Measurements from ENCODE around the gene ITGA5. TPM values are rescaled to one million over a fixed set of nuclear protein-coding genes. Genes with fewer than 3 reads are reported as not detected.

ITGA5 gene
- polyA plus RNA-seq, 1 donor (not counting 4 experiments of a cell fraction or from before 2014, with no cell fraction given), result 47.9 TPM

DNA sequence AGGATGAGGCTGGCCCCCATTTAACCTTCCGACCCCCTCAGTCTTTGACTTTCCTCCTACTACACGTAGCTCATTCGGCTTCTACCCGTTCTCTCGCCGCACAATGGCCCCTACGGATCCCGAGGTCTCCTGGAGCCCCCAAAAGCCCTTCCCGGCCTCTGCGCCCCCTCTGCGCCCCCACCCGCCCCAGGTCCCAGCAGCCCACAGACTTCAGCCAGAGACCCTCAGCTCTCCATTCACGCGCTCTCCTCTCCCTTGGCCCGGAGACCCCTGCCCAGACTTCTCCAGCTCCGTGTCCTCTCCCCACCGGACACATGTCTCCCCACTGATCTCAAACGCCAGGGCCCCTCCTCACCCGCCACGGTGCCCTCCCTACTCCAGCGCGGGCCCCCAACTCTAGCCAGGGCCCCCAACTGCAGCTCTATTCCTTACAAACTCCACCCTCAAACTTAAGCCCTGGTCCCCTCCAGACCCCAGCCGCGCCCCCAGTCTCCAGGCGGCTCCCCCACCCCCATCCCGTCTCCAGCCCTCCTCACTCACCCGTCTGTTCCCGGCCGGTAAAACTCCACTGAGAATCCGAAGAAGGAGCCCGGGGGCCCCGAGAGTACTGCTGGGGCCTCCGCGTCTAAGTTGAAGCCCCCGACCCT is 502 bp downstream of the ITGA5 start:
- Histone ChIP-seq H3K4me1 (ENCODE audit: control insufficient read depth, extremely low read depth, insufficient read depth, low read length) (peaks cover 67% of the 10 kb centered on the region), H2AFZ (ENCODE audit: control insufficient read depth, low read length) (no peak overlapping the region), H3K27me3 (ENCODE audit: control insufficient read depth, extremely low read depth, insufficient read depth, low read length) (no peaks in the 10 kb centered on the region), H3K4me2 (ENCODE audit: control insufficient read depth, extremely low read depth, insufficient read depth, low read depth, low read length) (peak overlapping the region; percentile 96), H3K79me2 (ENCODE audit: control insufficient read depth, insufficient read depth, low read length) (peaks cover 56% of the 10 kb centered on the region), H4K20me1 (ENCODE audit: control insufficient read depth, extremely low read depth, insufficient read depth, low read length) (no peaks in the 10 kb centered on the region), H3K27ac (ENCODE audit: control insufficient read depth, insufficient read depth, low read length) (peak overlapping the region; percentile 91), H3K9me3 (ENCODE audit: control insufficient read depth, low read depth, low read length) (no peaks in the 10 kb centered on the region), H3K4me3 (ENCODE audit: control insufficient read depth in 2 of 3, extremely low read depth in 1 of 3, insufficient read depth in 2 of 3, low read depth in 1 of 3, low read length in 3 of 3) (peak overlapping the region; percentile 81 to 97 (median 88)), H3K9ac (ENCODE audit: control insufficient read depth, extremely low read depth, insufficient read depth, low read length) (peak overlapping the region; percentile 92), H3K36me3 (ENCODE audit: control insufficient read depth in 2 of 2, extremely low read depth in 1 of 2, insufficient read depth in 2 of 2, low read length in 2 of 2) (peaks cover 0 to 7% of the 10 kb centered on the region in 2 experiments), H3K9me1 (ENCODE audit: control insufficient read depth, extremely low read depth, insufficient read depth, low read length) (peaks cover 4% of the 10 kb centered on the region)
- TF ChIP-seq EZH2 (IDR thresholded peaks at IDR 0.05; ENCODE audit: low read length), result no peak
- TF ChIP-seq, protein P1, sequence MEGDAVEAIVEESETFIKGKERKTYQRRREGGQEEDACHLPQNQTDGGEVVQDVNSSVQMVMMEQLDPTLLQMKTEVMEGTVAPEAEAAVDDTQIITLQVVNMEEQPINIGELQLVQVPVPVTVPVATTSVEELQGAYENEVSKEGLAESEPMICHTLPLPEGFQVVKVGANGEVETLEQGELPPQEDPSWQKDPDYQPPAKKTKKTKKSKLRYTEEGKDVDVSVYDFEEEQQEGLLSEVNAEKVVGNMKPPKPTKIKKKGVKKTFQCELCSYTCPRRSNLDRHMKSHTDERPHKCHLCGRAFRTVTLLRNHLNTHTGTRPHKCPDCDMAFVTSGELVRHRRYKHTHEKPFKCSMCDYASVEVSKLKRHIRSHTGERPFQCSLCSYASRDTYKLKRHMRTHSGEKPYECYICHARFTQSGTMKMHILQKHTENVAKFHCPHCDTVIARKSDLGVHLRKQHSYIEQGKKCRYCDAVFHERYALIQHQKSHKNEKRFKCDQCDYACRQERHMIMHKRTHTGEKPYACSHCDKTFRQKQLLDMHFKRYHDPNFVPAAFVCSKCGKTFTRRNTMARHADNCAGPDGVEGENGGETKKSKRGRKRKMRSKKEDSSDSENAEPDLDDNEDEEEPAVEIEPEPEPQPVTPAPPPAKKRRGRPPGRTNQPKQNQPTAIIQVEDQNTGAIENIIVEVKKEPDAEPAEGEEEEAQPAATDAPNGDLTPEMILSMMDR (optimal IDR thresholded peaks at IDR 0.05 in 1 of 3, IDR thresholded peaks at IDR 0.05 in 1 of 3, conservative IDR thresholded peaks at IDR 0.05 in 1 of 3; ENCODE audit: extremely low read depth in 1 of 3, insufficient read depth in 2 of 3, low read length in 3 of 3), result no peak
- FAIRE-seq (no peak), DNase-seq (ENCODE audit: low read depth, low spot score) (no peak)
- dilution Hi-C loops (cut with MboI; ENCODE audit: extremely low pct_ligation_motif_present, low sequenced_read_pairs), result no loop called here

DNA sequence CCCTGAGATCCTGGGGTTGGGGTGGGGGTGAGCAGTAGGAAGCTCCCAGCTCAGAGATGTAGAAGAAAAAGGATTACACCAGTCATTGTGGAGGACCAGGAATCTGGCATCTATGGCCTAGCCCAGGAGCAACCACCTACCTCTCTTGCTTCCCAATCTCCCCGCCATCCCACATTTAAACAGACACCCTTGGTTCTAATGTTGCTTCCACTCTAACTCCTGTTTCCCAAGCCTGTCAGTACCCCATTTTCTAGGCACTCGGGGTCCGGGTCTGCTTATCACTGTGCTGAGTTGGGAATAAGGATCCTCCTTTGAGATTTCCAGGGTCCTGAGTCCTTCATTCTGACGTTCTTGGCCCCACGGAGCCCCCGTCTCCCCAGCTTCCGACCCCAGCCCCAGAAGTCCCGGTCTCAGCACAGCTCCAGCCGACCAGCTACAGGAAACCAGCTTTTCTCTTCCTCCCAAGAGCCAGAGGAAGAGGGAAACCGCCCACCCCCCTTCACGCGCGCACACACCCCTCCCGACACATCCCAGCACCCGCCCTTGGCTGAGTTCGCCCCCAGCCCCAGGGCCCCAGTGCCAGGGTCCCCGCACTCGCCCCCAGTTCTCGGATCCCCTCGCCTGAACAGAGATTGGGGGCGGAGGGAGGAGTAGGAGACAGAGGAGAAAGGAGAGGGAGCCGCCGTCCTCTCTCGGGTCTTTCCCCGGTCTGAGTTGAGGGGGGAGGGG is 1.2 kb downstream of the ITGA5 start:
- peaks cover 67% of the 10 kb centered on the region for H3K4me1 ChIP-seq (ENCODE audit: control insufficient read depth, extremely low read depth, insufficient read depth, low read length)
- no peaks in the 10 kb centered on the region for H3K9me3 ChIP-seq (ENCODE audit: control insufficient read depth, low read depth, low read length)
- H3K4me3 ChIP-seq (ENCODE audit: control insufficient read depth in 2 of 3, extremely low read depth in 1 of 3, insufficient read depth in 2 of 3, low read depth in 1 of 3, low read length in 3 of 3), result peak overlapping the region; percentile 81 to 97 (median 88)
- no peak overlapping the region for H2AFZ ChIP-seq (ENCODE audit: control insufficient read depth, low read length)
- no peaks in the 10 kb centered on the region for H4K20me1 ChIP-seq (ENCODE audit: control insufficient read depth, extremely low read depth, insufficient read depth, low read length)
- no peaks in the 10 kb centered on the region for H3K27me3 ChIP-seq (ENCODE audit: control insufficient read depth, extremely low read depth, insufficient read depth, low read length)
- TF ChIP-seq, protein P1 (optimal IDR thresholded peaks at IDR 0.05 in 1 of 3, IDR thresholded peaks at IDR 0.05 in 1 of 3, conservative IDR thresholded peaks at IDR 0.05 in 1 of 3; ENCODE audit: extremely low read depth in 1 of 3, insufficient read depth in 2 of 3, low read length in 3 of 3), result no peak
- no peak for TF ChIP-seq EZH2 (IDR thresholded peaks at IDR 0.05; ENCODE audit: low read length)
- peaks cover 0 to 7% of the 10 kb centered on the region in 2 experiments for H3K36me3 ChIP-seq (ENCODE audit: control insufficient read depth in 2 of 2, extremely low read depth in 1 of 2, insufficient read depth in 2 of 2, low read length in 2 of 2)
- peak overlapping the region; percentile 91 for H3K4me2 ChIP-seq (ENCODE audit: control insufficient read depth, extremely low read depth, insufficient read depth, low read depth, low read length)
- peak overlapping the region; percentile 92 for H3K9ac ChIP-seq (ENCODE audit: control insufficient read depth, extremely low read depth, insufficient read depth, low read length)
- FAIRE-seq (no peak), DNase-seq (ENCODE audit: low read depth, low spot score) (no peak)
- H3K9me1 ChIP-seq (ENCODE audit: control insufficient read depth, extremely low read depth, insufficient read depth, low read length), result peaks cover 5% of the 10 kb centered on the region
- peak overlapping the region; percentile 91 for H3K27ac ChIP-seq (ENCODE audit: control insufficient read depth, insufficient read depth, low read length)
- H3K79me2 ChIP-seq (ENCODE audit: control insufficient read depth, insufficient read depth, low read length), result peaks cover 63% of the 10 kb centered on the region
- dilution Hi-C loops (cut with MboI; ENCODE audit: extremely low pct_ligation_motif_present, low sequenced_read_pairs), result no loop called here
